ENCODE measurements around the gene DENND5A.
"Not testable (repeated sequence)": the region's sequence is repeated elsewhere in the genome, so short reads cannot be mapped to it uniquely, and the experiment has no call there.

DENND5A gene

GRCh38 chr11:9180784-9181183, 84.4 kb downstream of the DENND5A start:
- no peak for DNase-seq
- intact Hi-C loops (cut with DNase I): no loop called here

- DNase-seq: no peak
- intact Hi-C loops (cut with DNase I): no loop called here
Observed at GRCh38 chr11:9179141-9179540, 86.0 kb downstream of the DENND5A start.

- intact Hi-C loops (cut with DNase I): no loop called here
Observed at GRCh38 chr11:9178716-9179115, 86.4 kb downstream of the DENND5A start.

GRCh38 chr11:9177438-9178091, 87.6 kb downstream of the DENND5A start:
- intact Hi-C loops (cut with DNase I): no loop called here
- no peak for DNase-seq

More at GRCh38 chr11:9178716-9179115, 86.4 kb downstream of the DENND5A start:
- no peak for DNase-seq

- intact Hi-C loops (cut with DNase I): no loop called here
- no peak for DNase-seq
Observed at GRCh38 chr11:9176550-9176949, 88.6 kb downstream of the DENND5A start.

- no peak for DNase-seq
- intact Hi-C loops (cut with DNase I): no loop called here
Observed at GRCh38 chr11:9176136-9176535, 89.0 kb downstream of the DENND5A start.

- intact Hi-C loops (cut with DNase I): no loop called here
- DNase-seq: no peak
Observed at GRCh38 chr11:9172389-9172788, 92.8 kb downstream of the DENND5A start.

- intact Hi-C loops (cut with DNase I): no loop called here
- DNase-seq: no peak
Observed at GRCh38 chr11:9170450-9170849, 94.7 kb downstream of the DENND5A start.

GRCh38 chr11:9169595-9170295, 95.4 kb downstream of the DENND5A start:
- intact Hi-C loops (cut with DNase I): loop anchor here (5.0 kb wide), 1 partner anchor 93 kb away; no protein-coding TSS in a partner anchor

GRCh38 chr11:9161991-9162390, 103.2 kb downstream of the DENND5A start:
- intact Hi-C loops (cut with DNase I); DNase-seq: not testable (repeated sequence)

More at GRCh38 chr11:9169595-9170295, 95.4 kb downstream of the DENND5A start:
- no peak for DNase-seq

GRCh38 chr11:9160166-9160565, 105.0 kb downstream of the DENND5A start:
- intact Hi-C loops (cut with DNase I): no loop called here
- DNase-seq: no peak

GRCh38 chr11:9158898-9159391, 106.2 kb downstream of the DENND5A start:
- DNase-seq: no peak
- intact Hi-C loops (cut with DNase I): no loop called here

- intact Hi-C loops (cut with DNase I): no loop called here
- DNase-seq: no peak
Observed at GRCh38 chr11:9155930-9156329, 109.2 kb downstream of the DENND5A start.

- intact Hi-C loops (cut with DNase I): no loop called here
- no peak for DNase-seq
Observed at GRCh38 chr11:9153651-9154050, 111.5 kb downstream of the DENND5A start.

- intact Hi-C loops (cut with DNase I): no loop called here
- DNase-seq: no peak
Observed at GRCh38 chr11:9151631-9152030, 113.5 kb downstream of the DENND5A start.

- no peak for DNase-seq
- intact Hi-C loops (cut with DNase I): no loop called here
Observed at GRCh38 chr11:9150926-9151325, 114.2 kb downstream of the DENND5A start.

GRCh38 chr11:9150501-9150900, 114.6 kb downstream of the DENND5A start:
- DNase-seq: no peak
- intact Hi-C loops (cut with DNase I): no loop called here

- intact Hi-C loops (cut with DNase I): no loop called here
- no peak for DNase-seq
Observed at GRCh38 chr11:9148727-9149126, 116.4 kb downstream of the DENND5A start.

- DNase-seq: no peak
- intact Hi-C loops (cut with DNase I): no loop called here
Observed at GRCh38 chr11:9148035-9148434, 117.1 kb downstream of the DENND5A start.

- DNase-seq: no peak
- intact Hi-C loops (cut with DNase I): no loop called here
Observed at GRCh38 chr11:9146477-9146876, 118.7 kb downstream of the DENND5A start.

- intact Hi-C loops (cut with DNase I): no loop called here
Observed at GRCh38 chr11:9145283-9145682, 119.9 kb downstream of the DENND5A start.

GRCh38 chr11:9144828-9145227, 120.3 kb downstream of the DENND5A start:
- intact Hi-C loops (cut with DNase I): no loop called here
- DNase-seq: no peak

More at GRCh38 chr11:9145283-9145682, 119.9 kb downstream of the DENND5A start:
- no peak for DNase-seq

Measured in posterior cingulate gyrus (tissue), 11 donors.